Caco-2 (cell line): ENCODE results near the gene ARHGEF4. TPM values are rescaled to one million over a fixed set of nuclear protein-coding genes. Genes with fewer than 3 reads are reported as not detected.

Experiments used
- BruUV-seq: library from RNA; stranded (reverse); fragments of 400-500 nt; replicated peaks from 2 replicates; lab custom pipeline; 2021; lab: Mats Ljungman, UMichigan
- CTCF ChIA-PET: fragments of 300-600 bp; sonication (Branson Sonifier 250); formaldehyde crosslinking; loops from one replicate; lab custom pipeline; 2022; ENCODE audit warnings: antibody characterized with exemption; lab: Charles Lee
- POLR2A ChIA-PET: fragments of 300-600 bp; sonication (Branson Sonifier 250); formaldehyde crosslinking; loops from one replicate; lab custom pipeline; 2022; ENCODE audit warnings: antibody characterized with exemption; lab: Charles Lee
- DNase-seq, 2 experiments: peaks; one replicate each; pipeline versions ENCODE4 v3.0.0 to v3.0.0-alpha.2; 2020 to 2022
- H3K27me3 ChIP-seq: replicated peaks from 2 replicates; pipeline ENCODE4 v1.6.0; 2011; ENCODE audit warnings: low read length; ENCODE audit not compliant: control insufficient read depth, insufficient read depth
- H3K36me3 ChIP-seq: 2 replicates; pipeline ENCODE4 v1.5.1; 2011; ENCODE audit warnings: low read length; ENCODE audit not compliant: control insufficient read depth, insufficient read depth
- H3K4me1 ChIP-seq: fragments of 250-450 bp; sonication (Bioruptor Pico); 2 replicates; pipeline ENCODE4 v1.5.1; 2020; ENCODE audit warnings: mild to moderate bottlenecking
- H3K4me3 ChIP-seq: 2 replicates; pipeline ENCODE4 v1.5.1; 2011; ENCODE audit warnings: low read depth, mild to moderate bottlenecking, control low read depth, low read length
- H3K9me3 ChIP-seq: fragments of 250-450 bp; sonication (Bioruptor Pico); 2 replicates; pipeline ENCODE4 v1.5.1; 2020; ENCODE audit warnings: mild to moderate bottlenecking, moderate library complexity
- H3K27ac Mint-ChIP-seq: one replicate; pipeline ENCODE4 v1.8.0; 2022; ENCODE audit warnings: mixed read lengths; ENCODE audit not compliant: unreplicated experiment
- H3K27me3 Mint-ChIP-seq: one replicate; pipeline ENCODE4 v1.8.0; 2022; ENCODE audit warnings: mixed read lengths; ENCODE audit not compliant: insufficient read depth, unreplicated experiment
- H3K36me3 Mint-ChIP-seq: one replicate; pipeline ENCODE4 v1.8.0; 2022; ENCODE audit warnings: mild to moderate bottlenecking, mixed read lengths; ENCODE audit not compliant: insufficient read depth, unreplicated experiment
- H3K4me1 Mint-ChIP-seq: one replicate; pipeline ENCODE4 v1.8.0; 2022; ENCODE audit warnings: low read depth, mixed read lengths; ENCODE audit not compliant: unreplicated experiment
- H3K4me3 Mint-ChIP-seq: one replicate; pipeline ENCODE4 v1.8.0; 2022; ENCODE audit warnings: mild to moderate bottlenecking, moderate library complexity, mixed read lengths; ENCODE audit not compliant: unreplicated experiment
- H3K9me3 Mint-ChIP-seq: one replicate; pipeline ENCODE4 v1.8.0; 2022; ENCODE audit warnings: mixed read lengths; ENCODE audit not compliant: unreplicated experiment
- intact Hi-C: fragments of 100-400 bp; cut with micrococcal nuclease; formaldehyde crosslinking; loops from one replicate; pipeline ENCODE4 v1.10.0; 2022; ENCODE audit not compliant: unreplicated experiment
- total RNA-seq: library from RNA; stranded (reverse); gene quantifications from 2 replicates; pipeline ENCODE4 v1.2.3, GENCODE V29; 2022
- TF ChIP-seq, protein P1 (sequence below), 2 experiments: fragments of 200-600 bp in 1 of 2; IDR thresholded peaks; 1 replicate in 1 of 2; 2 replicates in 1 of 2; pipeline versions ENCODE4 v1.5.1 to v1.8.0; 2011 to 2022; ENCODE audit warnings: antibody characterized with exemption in 1 of 2, control low read depth in 1 of 2, inconsistent platforms in 1 of 2, low read depth in 1 of 2, low read length in 1 of 2, mild to moderate bottlenecking in 1 of 2, moderate library complexity in 1 of 2; ENCODE audit not compliant: insufficient read depth in 1 of 2, severe bottlenecking in 1 of 2, unreplicated experiment in 1 of 2

Gene ARHGEF4
- total RNA-seq, 1 experiment from 2014 or later: 1.8 TPM

DNA sequence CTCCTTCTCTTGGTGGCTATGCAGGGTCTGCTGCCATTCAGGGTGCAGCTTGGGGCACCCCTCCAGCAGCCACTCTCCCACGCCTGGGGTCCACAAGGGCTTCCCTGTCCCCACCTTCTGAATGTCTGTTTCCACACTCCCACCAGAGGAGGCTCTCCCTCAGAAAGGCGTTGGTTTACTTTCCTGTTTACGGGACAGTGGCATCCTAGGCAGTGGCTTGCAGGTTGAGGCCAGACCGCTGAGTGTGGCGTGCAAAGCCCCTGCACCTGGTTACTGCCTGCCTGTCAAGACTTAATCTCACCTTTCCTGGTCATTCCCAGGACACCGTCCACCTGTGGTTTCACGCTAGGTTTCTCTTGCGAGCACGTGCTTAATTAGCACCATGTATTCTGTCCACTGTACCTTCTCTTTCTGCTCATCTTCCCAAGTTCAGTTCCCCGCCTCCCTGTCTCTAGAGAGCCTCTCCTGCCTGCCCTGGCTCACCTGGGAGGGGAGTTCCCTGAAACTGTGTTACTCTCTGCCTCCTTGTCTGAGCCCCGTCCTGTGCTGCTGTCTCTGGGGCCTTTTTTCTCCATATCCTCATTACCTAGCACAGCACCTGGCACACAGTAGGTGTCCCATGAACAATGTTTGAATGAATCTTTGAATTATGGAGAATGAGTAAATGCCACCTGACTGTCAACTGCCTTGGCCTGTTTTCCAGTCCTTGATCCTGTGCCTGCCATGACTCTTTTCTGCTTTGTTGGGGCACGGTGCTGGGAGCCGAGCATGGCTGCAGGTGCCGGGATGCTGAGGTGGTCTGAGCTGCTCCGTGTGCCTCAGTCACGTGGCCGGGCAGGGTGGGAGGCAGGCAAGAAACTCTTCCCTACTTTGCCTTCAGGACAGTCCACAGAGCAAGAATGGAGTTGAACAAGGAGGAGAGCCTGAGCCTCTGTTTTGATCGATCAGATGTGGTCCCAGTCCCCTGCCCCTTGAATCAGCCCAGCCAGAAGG lies 56.4 kb downstream of the ARHGEF4 start:
- H3K9me3 Mint-ChIP-seq: no peaks in the 10 kb centered on the region
- Histone ChIP-seq H3K36me3 (no peaks in the 10 kb centered on the region), H3K27me3 (no peaks in the 10 kb centered on the region), H3K4me3 (no peak overlapping the region), H3K9me3 (no peaks in the 10 kb centered on the region), H3K4me1 (no peaks in the 10 kb centered on the region)
- intact Hi-C loops: no loop called here
- POLR2A ChIA-PET: no interaction called here
- no peaks in the 10 kb centered on the region for H3K36me3 Mint-ChIP-seq
- peaks cover 5% of the 10 kb centered on the region for H3K27me3 Mint-ChIP-seq
- H3K27ac Mint-ChIP-seq: no peak overlapping the region
- no peaks in the 10 kb centered on the region for H3K4me1 Mint-ChIP-seq
- TF ChIP-seq, protein P1, sequence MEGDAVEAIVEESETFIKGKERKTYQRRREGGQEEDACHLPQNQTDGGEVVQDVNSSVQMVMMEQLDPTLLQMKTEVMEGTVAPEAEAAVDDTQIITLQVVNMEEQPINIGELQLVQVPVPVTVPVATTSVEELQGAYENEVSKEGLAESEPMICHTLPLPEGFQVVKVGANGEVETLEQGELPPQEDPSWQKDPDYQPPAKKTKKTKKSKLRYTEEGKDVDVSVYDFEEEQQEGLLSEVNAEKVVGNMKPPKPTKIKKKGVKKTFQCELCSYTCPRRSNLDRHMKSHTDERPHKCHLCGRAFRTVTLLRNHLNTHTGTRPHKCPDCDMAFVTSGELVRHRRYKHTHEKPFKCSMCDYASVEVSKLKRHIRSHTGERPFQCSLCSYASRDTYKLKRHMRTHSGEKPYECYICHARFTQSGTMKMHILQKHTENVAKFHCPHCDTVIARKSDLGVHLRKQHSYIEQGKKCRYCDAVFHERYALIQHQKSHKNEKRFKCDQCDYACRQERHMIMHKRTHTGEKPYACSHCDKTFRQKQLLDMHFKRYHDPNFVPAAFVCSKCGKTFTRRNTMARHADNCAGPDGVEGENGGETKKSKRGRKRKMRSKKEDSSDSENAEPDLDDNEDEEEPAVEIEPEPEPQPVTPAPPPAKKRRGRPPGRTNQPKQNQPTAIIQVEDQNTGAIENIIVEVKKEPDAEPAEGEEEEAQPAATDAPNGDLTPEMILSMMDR (IDR thresholded peaks at IDR 0.05; ENCODE audit: insufficient read depth in 1 of 2, low read depth in 1 of 2, low read length in 1 of 2, severe bottlenecking in 1 of 2, unreplicated experiment in 1 of 2): no peak
- no peak overlapping the region for H3K4me3 Mint-ChIP-seq
- BruUV-seq: no TSS peak
- no peak for DNase-seq
- CTCF ChIA-PET: no interaction called here

DNA sequence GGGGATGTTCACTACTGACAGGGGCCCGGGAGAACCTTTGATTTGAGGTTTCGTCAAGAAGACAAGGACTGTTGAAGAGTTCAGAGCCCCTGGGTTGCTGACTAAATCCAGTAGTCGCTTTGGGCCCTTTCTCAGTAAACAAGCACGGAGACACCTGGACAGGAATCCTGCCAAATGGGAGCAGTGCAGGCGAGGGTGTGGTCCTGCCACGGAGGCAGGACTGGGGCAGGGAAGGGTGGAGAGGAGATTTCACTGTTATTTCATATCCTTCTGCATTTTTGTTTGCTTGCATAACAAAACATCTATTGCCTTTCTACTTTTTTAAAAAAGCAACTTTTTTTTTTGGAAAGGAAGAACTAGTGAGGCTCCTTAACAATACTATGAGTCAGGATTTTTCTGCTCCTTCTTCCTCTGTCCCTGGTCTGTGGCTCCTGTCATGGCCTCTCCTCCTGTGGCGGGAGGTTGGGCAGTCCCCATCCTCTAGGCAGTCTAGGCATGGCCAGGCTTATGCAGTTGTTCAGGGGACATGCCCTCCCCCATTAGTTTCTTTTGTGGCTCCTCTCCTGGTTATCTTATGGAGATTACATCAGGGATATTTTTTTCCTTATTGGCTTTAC lies 57.7 kb downstream of the ARHGEF4 start:
- Histone ChIP-seq H3K36me3 (no peaks in the 10 kb centered on the region), H3K4me1 (no peaks in the 10 kb centered on the region), H3K4me3 (no peak overlapping the region), H3K9me3 (no peaks in the 10 kb centered on the region), H3K27me3 (no peaks in the 10 kb centered on the region; the same call in 1 of the 2 replicates)
- Mint-ChIP-seq H3K36me3 (no peaks in the 10 kb centered on the region), H3K27ac (no peak overlapping the region), H3K9me3 (no peaks in the 10 kb centered on the region), H3K4me1 (no peaks in the 10 kb centered on the region), H3K4me3 (no peak overlapping the region), H3K27me3 (peaks cover 12% of the 10 kb centered on the region)
- DNase-seq: no peak
- intact Hi-C loops: no loop called here
- TF ChIP-seq, protein P1 (IDR thresholded peaks at IDR 0.05; ENCODE audit: insufficient read depth in 1 of 2, low read depth in 1 of 2, low read length in 1 of 2, severe bottlenecking in 1 of 2, unreplicated experiment in 1 of 2): no peak
- BruUV-seq: no TSS peak
- CTCF ChIA-PET: no interaction called here
- POLR2A ChIA-PET: no interaction called here

DNA sequence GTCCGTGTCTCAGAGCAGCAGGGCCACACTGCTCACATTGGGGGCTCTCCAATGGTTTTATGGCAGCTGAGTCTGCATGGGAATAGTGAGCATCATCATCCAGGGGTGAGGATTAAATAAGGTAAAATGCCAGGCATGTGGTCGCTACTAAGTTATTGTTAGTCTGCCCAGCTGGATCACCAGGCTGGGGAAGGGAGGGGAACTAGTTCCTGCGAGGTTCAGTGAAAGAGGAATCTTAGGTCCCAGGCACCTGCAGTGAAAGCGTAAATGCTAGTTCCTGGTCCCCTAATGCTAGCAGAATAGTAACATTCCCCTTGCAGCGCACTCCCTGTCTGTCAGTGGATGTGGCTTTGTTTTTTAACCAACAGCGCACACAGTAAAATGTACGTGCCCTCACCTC lies 60.1 kb downstream of the ARHGEF4 start:
- CTCF ChIA-PET: no interaction called here
- no peak for DNase-seq
- Mint-ChIP-seq H3K9me3 (no peaks in the 10 kb centered on the region), H3K27ac (no peak overlapping the region), H3K4me3 (no peak overlapping the region), H3K27me3 (peaks cover 13% of the 10 kb centered on the region), H3K36me3 (no peaks in the 10 kb centered on the region), H3K4me1 (no peaks in the 10 kb centered on the region)
- Histone ChIP-seq H3K9me3 (no peaks in the 10 kb centered on the region), H3K4me3 (no peak overlapping the region), H3K4me1 (no peaks in the 10 kb centered on the region), H3K36me3 (no peaks in the 10 kb centered on the region), H3K27me3 (no peaks in the 10 kb centered on the region; the same call in 1 of the 2 replicates)
- BruUV-seq: no TSS peak
- POLR2A ChIA-PET: no interaction called here
- intact Hi-C loops: loop anchor here (5.0 kb wide), 1 partner anchor 50 kb away; no protein-coding TSS in a partner anchor
- TF ChIP-seq, protein P1 (IDR thresholded peaks at IDR 0.05; ENCODE audit: insufficient read depth in 1 of 2, low read depth in 1 of 2, low read length in 1 of 2, severe bottlenecking in 1 of 2, unreplicated experiment in 1 of 2): no peak
